Measurements from ENCODE around the gene QTRT2.

The QTRT2 gene

GRCh38 chr3:114060906-114061655, 4.5 kb downstream of the QTRT2 start:
- DNase-seq = peak; percentile 82
- peak overlapping the region; percentile 62 for H3K27ac ChIP-seq
- TF ChIP-seq CTCF (IDR thresholded peaks at IDR 0.05; ENCODE audit: low read depth, low read length) = no peak

GRCh38 chr3:114067804-114068203, 11.3 kb downstream of the QTRT2 start:
- Histone ChIP-seq H3K4me3 (ENCODE audit: low read depth, low read length) (no peak overlapping the region), H3K9me3 (ENCODE audit: severe bottlenecking) (no peaks in the 10 kb centered on the region), H3K36me3 (peaks cover 51% of the 10 kb centered on the region), H3K27me3 (ENCODE audit: insufficient read depth, low read depth, severe bottlenecking) (no peaks in the 10 kb centered on the region), H3K27ac (no peak overlapping the region)
- no peak for DNase-seq
- TF ChIP-seq CTCF (IDR thresholded peaks at IDR 0.05; ENCODE audit: low read depth, low read length) = no peak

More at GRCh38 chr3:114060906-114061655, 4.5 kb downstream of the QTRT2 start:
- peaks cover 12% of the 10 kb centered on the region for H3K36me3 ChIP-seq
- no peaks in the 10 kb centered on the region for H3K27me3 ChIP-seq (ENCODE audit: insufficient read depth, low read depth, severe bottlenecking)
- H3K9me3 ChIP-seq (ENCODE audit: severe bottlenecking) = no peaks in the 10 kb centered on the region
- H3K4me3 ChIP-seq (ENCODE audit: low read depth, low read length) = no peak overlapping the region

GRCh38 chr3:114068336-114068735, 11.8 kb downstream of the QTRT2 start:
- H3K4me3 ChIP-seq (ENCODE audit: low read depth, low read length) = no peak overlapping the region
- H3K27ac ChIP-seq = no peak overlapping the region
- peaks cover 56% of the 10 kb centered on the region for H3K36me3 ChIP-seq
- DNase-seq = no peak
- H3K27me3 ChIP-seq (ENCODE audit: insufficient read depth, low read depth, severe bottlenecking) = no peaks in the 10 kb centered on the region
- no peaks in the 10 kb centered on the region for H3K9me3 ChIP-seq (ENCODE audit: severe bottlenecking)
- TF ChIP-seq CTCF (IDR thresholded peaks at IDR 0.05; ENCODE audit: low read depth, low read length) = no peak

GRCh38 chr3:114071786-114072185, 15.2 kb downstream of the QTRT2 start:
- no peaks in the 10 kb centered on the region for H3K9me3 ChIP-seq (ENCODE audit: severe bottlenecking)
- DNase-seq = no peak
- no peak overlapping the region for H3K27ac ChIP-seq
- H3K27me3 ChIP-seq (ENCODE audit: insufficient read depth, low read depth, severe bottlenecking) = no peaks in the 10 kb centered on the region
- no peak for TF ChIP-seq CTCF (IDR thresholded peaks at IDR 0.05; ENCODE audit: low read depth, low read length)
- H3K4me3 ChIP-seq (ENCODE audit: low read depth, low read length) = no peak overlapping the region
- peaks cover 78% of the 10 kb centered on the region for H3K36me3 ChIP-seq

- no peaks in the 10 kb centered on the region for H3K27me3 ChIP-seq (ENCODE audit: insufficient read depth, low read depth, severe bottlenecking)
- H3K9me3 ChIP-seq (ENCODE audit: severe bottlenecking) = no peaks in the 10 kb centered on the region
- no peak overlapping the region for H3K27ac ChIP-seq
- no peak for DNase-seq
- H3K36me3 ChIP-seq = peaks cover 91% of the 10 kb centered on the region
- no peak for TF ChIP-seq CTCF (IDR thresholded peaks at IDR 0.05; ENCODE audit: low read depth, low read length)
- H3K4me3 ChIP-seq (ENCODE audit: low read depth, low read length) = no peak overlapping the region
These were observed 20.2 kb downstream of the QTRT2 start for GRCh38 chr3:114076711-114077110.

- Histone ChIP-seq H3K27ac (no peak overlapping the region), H3K4me3 (ENCODE audit: low read depth, low read length) (no peak overlapping the region), H3K9me3 (ENCODE audit: severe bottlenecking) (no peaks in the 10 kb centered on the region), H3K27me3 (ENCODE audit: insufficient read depth, low read depth, severe bottlenecking) (no peaks in the 10 kb centered on the region), H3K36me3 (peaks cover 91% of the 10 kb centered on the region)
- no peak for DNase-seq
- TF ChIP-seq CTCF (IDR thresholded peaks at IDR 0.05; ENCODE audit: low read depth, low read length) = no peak
These were observed 21.6 kb downstream of the QTRT2 start for GRCh38 chr3:114078126-114078525.
